ENCODE measurements around the gene SERPINF2.

Gene SERPINF2

GRCh38 chr17:1732833-1733321, 9.8 kb upstream of the SERPINF2 start:
- ChIA-PET POLR2A (interaction anchor here (0.5 to 2.5 kb wide), 2 partner anchors 17 to 121 kb away, joined by 5 to 14 read pairs; no protein-coding TSS in a partner anchor), CTCF (interaction anchor here (0.9 to 1.1 kb wide), 3 partner anchors 12 to 51 kb away, joined by 3 read pairs; no protein-coding TSS in a partner anchor)
- H3K4me1 ChIP-seq (ENCODE audit: control insufficient read depth, insufficient read depth, low read length) = no peaks in the 10 kb centered on the region
- H3K27ac ChIP-seq (ENCODE audit: extremely low read depth, low read depth, low read length) = no peak overlapping the region
- H3K4me3 ChIP-seq (ENCODE audit: low read depth, low read length) = no peak overlapping the region
- peaks cover 0 to 29% of the 10 kb centered on the region in 2 experiments; a peak in 2 of 3 replicates for H3K36me3 ChIP-seq (ENCODE audit: control insufficient read depth in 2 of 2, insufficient read depth in 1 of 2, low read length in 2 of 2)
- no peaks in the 10 kb centered on the region for H3K9me3 ChIP-seq (ENCODE audit: control insufficient read depth, insufficient read depth, low read depth, low read length)
- no peak for TF ChIP-seq ZBTB11 (tag by site-specific recombination; conservative IDR thresholded peaks at IDR 0.05; ENCODE audit: low read depth)
- no peak for TF ChIP-seq ZSCAN16 (tag by site-specific recombination; IDR thresholded peaks at IDR 0.05)
- TF ChIP-seq ZNF747 (tag by site-specific recombination; IDR thresholded peaks at IDR 0.05) = no peak

GRCh38 chr17:1733759-1734158, 8.9 kb upstream of the SERPINF2 start:
- H3K4me1 ChIP-seq (ENCODE audit: control insufficient read depth, insufficient read depth, low read length) = no peaks in the 10 kb centered on the region
- H3K36me3 ChIP-seq (ENCODE audit: control insufficient read depth in 2 of 2, insufficient read depth in 1 of 2, low read length in 2 of 2) = peaks cover 0 to 25% of the 10 kb centered on the region in 2 experiments; a peak in 2 of 3 replicates
- POLR2A ChIA-PET = interaction anchor here (0.6 to 2.5 kb wide), 3 partner anchors 17 to 50 kb away, joined by 3 to 14 read pairs (median 5); no protein-coding TSS in a partner anchor
- H3K4me3 ChIP-seq (ENCODE audit: low read depth, low read length) = no peak overlapping the region
- CTCF ChIA-PET = no interaction called here
- TF ChIP-seq ZNF292 (tag by site-specific recombination; IDR thresholded peaks at IDR 0.05; ENCODE audit: borderline replicate concordance, low read depth) (no peak), ZNF311 (tag by site-specific recombination; IDR thresholded peaks at IDR 0.05; ENCODE audit: borderline replicate concordance) (no peak), OSR2 (tag by site-specific recombination; IDR thresholded peaks at IDR 0.05) (no peak), KLF7 (tag by site-specific recombination; IDR thresholded peaks at IDR 0.05; ENCODE audit: borderline replicate concordance) (no peak), ZNF624 (tag by site-specific recombination; IDR thresholded peaks at IDR 0.05) (no peak), ZNF514 (tag by site-specific recombination; IDR thresholded peaks at IDR 0.05) (no peak), PRDM10 (tag by site-specific recombination; IDR thresholded peaks at IDR 0.05) (no peak), ZNF133 (tag by site-specific recombination; IDR thresholded peaks at IDR 0.05) (no peak), ZSCAN30 (tag by site-specific recombination; IDR thresholded peaks at IDR 0.05) (no peak), ZNF843 (tag by site-specific recombination; IDR thresholded peaks at IDR 0.05) (no peak), ZNF23 (tag by site-specific recombination; IDR thresholded peaks at IDR 0.05; ENCODE audit: borderline replicate concordance) (no peak), ZNF175 (tag by site-specific recombination; IDR thresholded peaks at IDR 0.05) (no peak), GLI4 (tag by site-specific recombination; IDR thresholded peaks at IDR 0.05) (no peak), ZNF138 (tag by site-specific recombination; IDR thresholded peaks at IDR 0.05; ENCODE audit: borderline replicate concordance) (no peak), PRDM6 (tag by site-specific recombination; IDR thresholded peaks at IDR 0.05) (no peak), ZNF473 (tag by site-specific recombination; IDR thresholded peaks at IDR 0.05) (no peak), ZNF391 (tag by site-specific recombination; IDR thresholded peaks at IDR 0.05; ENCODE audit: borderline replicate concordance, low read depth) (no peak), KLF16 (tag by site-specific recombination; IDR thresholded peaks at IDR 0.05) (no peak), ZNF580 (tag by site-specific recombination; IDR thresholded peaks at IDR 0.05) (no peak)
- TF ChIP-seq, protein P1, sequence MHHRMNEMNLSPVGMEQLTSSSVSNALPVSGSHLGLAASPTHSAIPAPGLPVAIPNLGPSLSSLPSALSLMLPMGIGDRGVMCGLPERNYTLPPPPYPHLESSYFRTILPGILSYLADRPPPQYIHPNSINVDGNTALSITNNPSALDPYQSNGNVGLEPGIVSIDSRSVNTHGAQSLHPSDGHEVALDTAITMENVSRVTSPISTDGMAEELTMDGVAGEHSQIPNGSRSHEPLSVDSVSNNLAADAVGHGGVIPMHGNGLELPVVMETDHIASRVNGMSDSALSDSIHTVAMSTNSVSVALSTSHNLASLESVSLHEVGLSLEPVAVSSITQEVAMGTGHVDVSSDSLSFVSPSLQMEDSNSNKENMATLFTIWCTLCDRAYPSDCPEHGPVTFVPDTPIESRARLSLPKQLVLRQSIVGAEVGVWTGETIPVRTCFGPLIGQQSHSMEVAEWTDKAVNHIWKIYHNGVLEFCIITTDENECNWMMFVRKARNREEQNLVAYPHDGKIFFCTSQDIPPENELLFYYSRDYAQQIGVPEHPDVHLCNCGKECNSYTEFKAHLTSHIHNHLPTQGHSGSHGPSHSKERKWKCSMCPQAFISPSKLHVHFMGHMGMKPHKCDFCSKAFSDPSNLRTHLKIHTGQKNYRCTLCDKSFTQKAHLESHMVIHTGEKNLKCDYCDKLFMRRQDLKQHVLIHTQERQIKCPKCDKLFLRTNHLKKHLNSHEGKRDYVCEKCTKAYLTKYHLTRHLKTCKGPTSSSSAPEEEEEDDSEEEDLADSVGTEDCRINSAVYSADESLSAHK (tag by site-specific recombination; IDR thresholded peaks at IDR 0.05) = no peak
- H3K9me3 ChIP-seq (ENCODE audit: control insufficient read depth, insufficient read depth, low read depth, low read length) = no peaks in the 10 kb centered on the region
- no peak overlapping the region for H3K27ac ChIP-seq (ENCODE audit: extremely low read depth, low read depth, low read length)
